SK-MEL-5 (cell line): Measurements from ENCODE around the gene BTAF1. TPM values are rescaled to one million over a fixed set of nuclear protein-coding genes. Genes with fewer than 3 reads are reported as not detected.
"Not testable (repeated sequence)": the region's sequence is repeated elsewhere in the genome, so short reads cannot be mapped to it uniquely, and the experiment has no call there.

Experiments
- DNase-seq: peaks from one replicate; pipeline ENCODE4 v3.0.0-alpha.2; 2016; ENCODE audit warnings: low read depth, low spot score
- in situ Hi-C: cut with HindIII; loops from 2 replicates; pipeline ENCODE4 v1.10.0; 2016; ENCODE audit warnings: low sequenced_read_pairs, high pct_unique_total_duplicates, low pct_unique_long_range_greater_than_20kb
- polyA plus RNA-seq, 2 experiments: library from polyadenylated mRNA; depleted of rRNA; stranded (reverse); fragments of >200 nt; gene quantifications; 2 replicates each; pipeline ENCODE4 v1.2.3, GENCODE V29; 2015
- total RNA-seq: library from RNA; depleted of rRNA; stranded (reverse); fragments of >200 nt; shearing (Covaris generic); gene quantifications from 2 replicates; pipeline ENCODE4 v1.2.3, GENCODE V29; 2014; rRNA removed

BTAF1 gene
- 24.3 and 24.6 TPM in 2 replicates for total RNA-seq
- 8.2 and 11.5 TPM in 2 replicates for polyA plus RNA-seq (2015; cell fraction: cytosol; rRNA removed)
- 158 and 164 TPM in 2 replicates for polyA plus RNA-seq (2015; cell fraction: nucleus; rRNA removed)

- peak; percentile 89 for DNase-seq
- in situ Hi-C loops: no loop called here
Measured at GRCh38 chr10:91923371-91924211, at the start of gene BTAF1. TSS of gene BTAF1 (plus strand) at chr10:91923770. CDS start at chr10:91924077, 307 bp downstream.

GRCh38 chr10:91875156-91875555, 48.4 kb upstream of the BTAF1 start:
- DNase-seq: no peak
- in situ Hi-C loops: no loop called here

GRCh38 chr10:91875779-91876178, 47.8 kb upstream of the BTAF1 start:
- DNase-seq: no peak
- in situ Hi-C loops: no loop called here

- DNase-seq: no peak
- in situ Hi-C loops: no loop called here
Measured at GRCh38 chr10:91879515-91880170, 43.9 kb upstream of the BTAF1 start.

DNA sequence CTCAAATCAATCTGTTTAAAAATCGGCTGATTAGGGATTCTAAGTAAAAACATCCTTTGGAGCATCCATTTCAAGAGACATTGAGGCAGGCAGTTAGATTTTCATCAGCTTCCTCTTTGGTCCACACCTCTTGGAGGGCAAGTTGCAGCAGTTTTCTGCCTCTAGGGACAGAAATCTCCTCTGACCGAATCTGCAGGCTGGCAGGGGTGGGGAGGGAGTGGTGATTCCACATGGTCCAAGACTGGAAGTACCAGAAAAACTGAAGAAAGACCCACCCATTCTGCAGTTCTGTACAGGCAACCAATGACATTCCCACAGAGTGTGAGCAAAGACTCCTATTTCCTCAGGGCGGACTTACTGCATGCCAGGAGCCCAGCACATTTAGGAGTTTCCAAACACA, 43.3 kb upstream of the BTAF1 start:
- peak; percentile 35 for DNase-seq
- in situ Hi-C loops: no loop called here

DNA sequence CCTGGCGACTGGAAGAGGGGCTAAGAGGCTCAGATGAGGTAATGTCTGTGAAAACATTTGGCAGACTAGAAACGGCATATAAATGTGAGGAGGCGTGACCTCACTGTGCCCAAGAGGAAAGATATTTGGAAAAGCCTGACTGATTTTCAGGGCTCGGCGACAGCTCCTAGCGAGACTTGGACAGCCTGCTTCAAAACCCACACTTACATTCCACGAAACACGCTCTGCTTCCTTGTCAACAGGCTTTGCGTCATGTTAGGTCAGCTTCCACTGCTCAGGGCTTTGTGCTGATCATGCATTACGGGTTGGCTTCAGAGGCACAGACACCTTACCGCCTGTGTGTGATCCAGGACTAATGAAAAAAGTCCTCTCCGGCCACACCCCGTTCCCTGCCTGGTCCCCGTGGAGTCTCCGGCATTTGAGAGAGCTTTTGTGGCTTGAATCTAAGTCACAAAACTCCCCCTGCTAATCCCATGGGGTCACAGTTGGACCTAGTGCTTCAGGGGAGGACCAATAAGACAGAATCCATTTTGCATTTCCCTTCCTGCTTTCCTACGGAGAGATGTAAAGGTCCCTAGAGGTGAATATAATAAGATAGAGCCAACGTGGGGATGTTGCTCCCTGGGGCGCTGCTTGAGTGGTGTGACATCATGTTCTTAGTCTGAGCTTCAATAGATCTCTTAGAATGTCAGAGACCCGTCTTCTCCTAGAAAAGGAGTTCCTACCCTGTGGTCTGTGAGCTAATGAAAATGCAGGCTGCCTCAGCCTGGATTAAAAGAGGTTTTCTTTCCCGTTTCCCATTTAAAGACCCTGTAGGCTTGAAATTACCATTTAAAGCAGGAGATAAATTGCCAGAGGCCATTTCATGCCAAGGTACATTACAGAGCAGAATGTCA, 39.8 kb upstream of the BTAF1 start:
- in situ Hi-C loops: no loop called here
- DNase-seq: peak; percentile 16

GRCh38 chr10:91884536-91884935, 39.0 kb upstream of the BTAF1 start:
- DNase-seq: no peak

GRCh38 chr10:91885362-91886079, 38.0 kb upstream of the BTAF1 start:
- in situ Hi-C loops: no loop called here

More at GRCh38 chr10:91884536-91884935, 39.0 kb upstream of the BTAF1 start:
- in situ Hi-C loops: no loop called here

DNA sequence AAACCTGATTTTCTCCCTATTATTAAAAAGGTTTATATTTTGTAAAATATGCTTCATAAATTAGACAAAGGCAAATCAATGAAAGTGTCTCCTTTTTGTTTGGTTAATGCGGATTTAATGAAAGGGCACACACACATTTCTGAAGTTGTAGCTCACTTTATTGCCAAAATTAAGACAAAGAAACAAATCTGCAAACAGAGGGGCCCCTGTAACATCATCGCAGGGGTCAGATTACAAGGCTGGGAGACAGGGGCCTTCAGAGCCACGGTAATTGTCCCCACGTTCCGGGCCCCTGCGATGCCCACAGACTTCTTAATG, 36.7 kb upstream of the BTAF1 start:
- in situ Hi-C loops: no loop called here

More at GRCh38 chr10:91885362-91886079, 38.0 kb upstream of the BTAF1 start:
- DNase-seq: no peak

DNA sequence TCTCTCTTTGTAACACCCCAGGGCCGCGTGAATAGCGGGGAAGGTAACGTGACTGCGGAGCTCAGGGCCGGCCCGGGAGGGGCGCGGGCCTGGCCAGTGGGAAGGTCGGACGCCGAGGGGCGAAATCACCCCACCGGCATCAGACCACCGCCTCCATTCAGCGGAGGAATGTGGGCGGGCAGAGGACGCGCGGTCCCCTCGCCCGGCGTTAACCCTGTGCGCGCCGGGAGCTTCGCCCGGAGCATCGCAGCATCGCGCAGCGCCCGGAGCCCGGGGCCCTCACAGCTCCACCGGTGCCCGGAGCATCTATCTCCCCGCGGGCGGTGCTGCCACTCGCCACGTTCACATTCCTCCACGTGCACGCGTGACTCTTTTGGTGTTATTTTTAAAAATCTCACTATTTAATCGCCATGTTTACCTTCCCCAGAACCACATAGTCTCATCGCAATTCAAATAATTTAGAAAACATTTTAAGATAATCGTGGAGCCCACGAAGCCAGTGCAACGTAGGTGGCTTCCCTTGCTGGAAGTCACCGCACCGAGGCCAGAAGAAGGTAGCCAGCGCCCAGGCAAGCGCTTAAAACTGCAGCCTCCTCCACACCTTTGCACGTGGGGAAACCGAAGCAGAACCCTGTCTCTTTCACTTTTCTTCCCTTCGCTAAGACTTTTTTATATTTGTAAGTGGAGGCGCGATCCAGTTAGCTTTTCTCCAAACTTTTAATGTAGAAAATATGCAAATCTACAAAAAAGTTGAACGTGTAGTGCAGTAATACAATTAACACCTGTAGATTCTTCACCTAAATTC, 36.1 kb upstream of the BTAF1 start:
- in situ Hi-C loops: no loop called here

More for the DNA sequence above, 36.7 kb upstream of the BTAF1 start:
- no peak for DNase-seq

GRCh38 chr10:91891125-91892001, 32.2 kb upstream of the BTAF1 start:
- in situ Hi-C loops: no loop called here
- peak; percentile 51 for DNase-seq

More for the DNA sequence above, 36.1 kb upstream of the BTAF1 start:
- DNase-seq: peak; percentile 78

GRCh38 chr10:91893051-91893450, 30.5 kb upstream of the BTAF1 start:
- in situ Hi-C loops: no loop called here
- no peak for DNase-seq

GRCh38 chr10:91894261-91894685, 29.3 kb upstream of the BTAF1 start:
- in situ Hi-C loops, DNase-seq: not testable (repeated sequence)

GRCh38 chr10:91896212-91896756, 27.3 kb upstream of the BTAF1 start:
- in situ Hi-C loops: no loop called here
- no peak for DNase-seq

GRCh38 chr10:91897421-91897820, 26.1 kb upstream of the BTAF1 start:
- in situ Hi-C loops: no loop called here
- DNase-seq: no peak
